ENCODE data around the gene PDE7B.

- TF ChIP-seq, protein P1, sequence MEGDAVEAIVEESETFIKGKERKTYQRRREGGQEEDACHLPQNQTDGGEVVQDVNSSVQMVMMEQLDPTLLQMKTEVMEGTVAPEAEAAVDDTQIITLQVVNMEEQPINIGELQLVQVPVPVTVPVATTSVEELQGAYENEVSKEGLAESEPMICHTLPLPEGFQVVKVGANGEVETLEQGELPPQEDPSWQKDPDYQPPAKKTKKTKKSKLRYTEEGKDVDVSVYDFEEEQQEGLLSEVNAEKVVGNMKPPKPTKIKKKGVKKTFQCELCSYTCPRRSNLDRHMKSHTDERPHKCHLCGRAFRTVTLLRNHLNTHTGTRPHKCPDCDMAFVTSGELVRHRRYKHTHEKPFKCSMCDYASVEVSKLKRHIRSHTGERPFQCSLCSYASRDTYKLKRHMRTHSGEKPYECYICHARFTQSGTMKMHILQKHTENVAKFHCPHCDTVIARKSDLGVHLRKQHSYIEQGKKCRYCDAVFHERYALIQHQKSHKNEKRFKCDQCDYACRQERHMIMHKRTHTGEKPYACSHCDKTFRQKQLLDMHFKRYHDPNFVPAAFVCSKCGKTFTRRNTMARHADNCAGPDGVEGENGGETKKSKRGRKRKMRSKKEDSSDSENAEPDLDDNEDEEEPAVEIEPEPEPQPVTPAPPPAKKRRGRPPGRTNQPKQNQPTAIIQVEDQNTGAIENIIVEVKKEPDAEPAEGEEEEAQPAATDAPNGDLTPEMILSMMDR (IDR thresholded peaks at IDR 0.05; ENCODE audit: insufficient read depth, low read length), result no peak
- TF ChIP-seq POLR2AphosphoS5 (IDR thresholded peaks at IDR 0.05; ENCODE audit: low read depth), result no peak
These were observed 184.0 kb downstream of the PDE7B start for GRCh38 chr6:136035378-136036070.
